ENCODE results near the gene FTSJ1. TPM values are rescaled to one million over a fixed set of nuclear protein-coding genes. Genes with fewer than 3 reads are reported as not detected.

Gene FTSJ1
- total RNA-seq, 1 experiment from 2014 or later, result 49.4 TPM

GRCh38 chrX:48520455-48520854 is 44.5 kb downstream of the FTSJ1 start:
- no peak overlapping the region for H4K91ac ChIP-seq (ENCODE audit: insufficient read length, low read depth, low read length)
- H3K27ac Mint-ChIP-seq, result peak overlapping the region in 1 of 3 experiments; percentile 95; a peak in 1 of 7 replicates
- WGBS (ENCODE audit: extremely low coverage, insufficient read length, low lambda C conversion rate), result no CpG with 5 or more reads among the region's 2 CpGs
- no peak overlapping the region for H3K9ac ChIP-seq (ENCODE audit: extremely low read depth, insufficient read length, low read length)
- H2BK5ac ChIP-seq (ENCODE audit: insufficient read length, low read length), result no peak overlapping the region
- no peak overlapping the region for H2AK5ac ChIP-seq (ENCODE audit: insufficient read length, low read length)
- no peaks in the 10 kb centered on the region; the same call in 1 of the 2 replicates for H3K79me2 ChIP-seq (ENCODE audit: insufficient read depth, low read length)
- peaks cover 25% of the 10 kb centered on the region for H3K9me3 ChIP-seq (ENCODE audit: control insufficient read depth, low read depth, low read length)
- no peak for TF ChIP-seq CTCF (conservative IDR thresholded peaks at IDR 0.05)
- no peak overlapping the region for H4K8ac ChIP-seq (replicated peaks; ENCODE audit: insufficient read length, low read depth, low read length)
- H3K56ac ChIP-seq (ENCODE audit: insufficient read length, low read depth, low read length), result no peak overlapping the region
- H3K4me1 Mint-ChIP-seq, result peaks cover 8 to 11% of the 10 kb centered on the region in 2 experiments; a peak in 3 of 4 replicates
- no peak overlapping the region for H3T11ph ChIP-seq (ENCODE audit: low read length)
- H3K27me3 ChIP-seq (ENCODE audit: insufficient read depth, low read length), result no peaks in the 10 kb centered on the region
- no peak for DNase-seq
- no peak overlapping the region for H4K5ac ChIP-seq (ENCODE audit: insufficient read length, low read depth, low read length)
- H2BK15ac ChIP-seq (ENCODE audit: low read depth, low read length), result no peak overlapping the region
- H3K9me3 Mint-ChIP-seq, result peaks cover 45 to 63% of the 10 kb centered on the region in 2 experiments
- peaks cover 2% of the 10 kb centered on the region for H3K27me3 Mint-ChIP-seq (ENCODE audit: low read depth)
- H3K4me2 ChIP-seq (ENCODE audit: insufficient read depth, insufficient read length, low read length), result no peak overlapping the region
- H3K36me3 Mint-ChIP-seq (ENCODE audit: insufficient read depth in 1 of 3, low read depth in 3 of 3), result peaks cover 12 to 29% (median 23%) of the 10 kb centered on the region in 3 experiments
- H2BK20ac ChIP-seq (ENCODE audit: low read depth, low read length, poor library complexity, severe bottlenecking), result no peak overlapping the region
- H3K4me1 ChIP-seq (ENCODE audit: insufficient read depth, low read length), result no peaks in the 10 kb centered on the region
- no peak overlapping the region for H2AFZ ChIP-seq (ENCODE audit: low read length)
- H3K23ac ChIP-seq (ENCODE audit: insufficient read length, low read depth, low read length), result no peak overlapping the region
- no peaks in the 10 kb centered on the region for H3K23me2 ChIP-seq (ENCODE audit: insufficient read length, low read depth, low read length, poor library complexity, severe bottlenecking)
- no peak overlapping the region for H3K4ac ChIP-seq (ENCODE audit: low read depth, low read length)
- H3K79me1 ChIP-seq (ENCODE audit: insufficient read depth, low read depth, low read length, poor library complexity, severe bottlenecking), result no peaks in the 10 kb centered on the region
- H2BK12ac ChIP-seq (ENCODE audit: insufficient read length, low read depth, low read length), result no peak overlapping the region
- H3K4me3 Mint-ChIP-seq, result peak overlapping the region in 1 of 2 experiments; percentile 92; a peak in 3 of 5 replicates
- H2BK120ac ChIP-seq (ENCODE audit: low read depth, low read length, poor library complexity, severe bottlenecking), result no peak overlapping the region
- no peaks in the 10 kb centered on the region for H4K20me1 ChIP-seq (ENCODE audit: control insufficient read depth, insufficient read depth, insufficient read length)
- H3K14ac ChIP-seq (ENCODE audit: insufficient read depth, low read length), result no peak overlapping the region
- H3K18ac ChIP-seq (ENCODE audit: insufficient read length, low read depth, low read length), result no peak overlapping the region
- H3K27ac ChIP-seq (ENCODE audit: insufficient read length, low read depth, low read length), result no peak overlapping the region

Data from H9 (cell line).